Body of pancreas (tissue), 4 donors: ENCODE results near the gene MAP3K2. TPM values are rescaled to one million over a fixed set of nuclear protein-coding genes. Genes with fewer than 3 reads are reported as not detected.

ENCODE experiments used
- ATAC-seq: fragments of 150-250 bp; one replicate; pipeline ENCODE4 v1.9.1; 2016
- DNase-seq, 4 donors: peaks; one replicate each; pipeline ENCODE4 v3.0.0-alpha.2; 2019
- H3K27ac ChIP-seq, 4 donors: fragments of 200-600 bp; sonication (generic); 1 replicate in 3 of 4; 2 replicates in 1 of 4; pipeline versions ENCODE4 v1.5.1 to v1.6.1; 2016 to 2019; ENCODE audit warnings: mild to moderate bottlenecking in 1 of 4, mixed read lengths in 1 of 4, moderate library complexity in 1 of 4
- H3K27me3 ChIP-seq, 2 donors: fragments of 200-600 bp; sonication (generic); one replicate each; pipeline ENCODE4 v1.6.0; 2016; ENCODE audit warnings: mild to moderate bottlenecking in 1 of 2
- H3K36me3 ChIP-seq, 2 donors: fragments of 200-600 bp; sonication (generic); replicated peaks in 1 of 2; 2 replicates each; pipeline ENCODE4 v1.5.1; 2016; ENCODE audit warnings: low read depth in 2 of 2; ENCODE audit not compliant: insufficient read depth in 1 of 2
- H3K4me1 ChIP-seq: fragments of 200-600 bp; sonication (generic); one replicate; pipeline ENCODE4 v1.6.0; 2016
- H3K4me3 ChIP-seq, 2 donors: fragments of 200-600 bp; sonication (generic); 1 replicate in 1 of 2; 2 replicates in 1 of 2; pipeline ENCODE4 v1.5.1; 2016 to 2019
- H3K9me3 ChIP-seq, 3 donors: fragments of 200-600 bp; sonication (generic); 1 replicate in 2 of 3; 2 replicates in 1 of 3; pipeline ENCODE4 v1.5.1; 2016
- CTCF ChIP-seq, 7 experiments: fragments of 450-650 bp in 4 of 7; fragments of 200-600 bp in 3 of 7; sonication (generic) in 3 of 7; IDR thresholded peaks; one replicate each; pipeline ENCODE4 v1.5.1; 2016 to 2019; ENCODE audit warnings: antibody characterized with exemption in 7 of 7
- POLR2A ChIP-seq, 3 donors: fragments of 450-650 bp; IDR thresholded peaks; one replicate each; pipeline ENCODE4 v1.6.1; 2016; ENCODE audit warnings: antibody characterized with exemption in 3 of 3, mild to moderate bottlenecking in 2 of 3
- WGBS, 2 donors: methylation state at CpG; one replicate each; pipeline ENCODE4 v1.1.5; 2017; 5-methylcytosine and 5-hydroxymethylcytosine counted together
- intact Hi-C: fragments of 100-400 bp; cut with DNase I; formaldehyde crosslinking; loops from one replicate; pipeline ENCODE4 v1.15.1; 2023
- total RNA-seq, 2 donors: library from RNA; depleted of rRNA; stranded (reverse); fragments of >200 nt; gene quantifications; one replicate each; pipeline ENCODE4 v1.1.0, GENCODE V29; 2016

MAP3K2 gene
- total RNA-seq, 2 donors from 2014 or later, result 27.8 to 35.3 TPM

- intact Hi-C loops, result no loop called here
- H3K27ac ChIP-seq, result peak within 1 kb of the TSS in 3 of 4 donors; percentile 55 to 76 (median 73)
- 1% methylated on average over 14 to 51 of the region's 55 CpGs for WGBS, 2 donors
- H3K4me1 ChIP-seq, result peaks cover 20% of the 10 kb centered on the region
- peaks cover 5 to 14% of the 10 kb centered on the region in 2 donors for H3K36me3 ChIP-seq
- peak; percentile 74 to 80 (median 77) for DNase-seq
- TF ChIP-seq CTCF (IDR thresholded peaks at IDR 0.05) (no peak), POLR2A (IDR thresholded peaks at IDR 0.05) (peak; percentile 30 to 67 (median 65))
- peak within 1 kb of the TSS; percentile 88 to 98 for H3K4me3 ChIP-seq
- H3K27me3 ChIP-seq, result no peaks in the 10 kb centered on the region
- peak; percentile 88 for ATAC-seq
- H3K9me3 ChIP-seq, result no peaks in the 10 kb centered on the region
Measured at GRCh38 chr2:127293748-127294562, 93.8 kb downstream of the MAP3K2 start, which contains the start of gene ERCC3. ERCC3 (minus strand) TSS chr2:127294144; CDS start chr2:127294081, 63 bp downstream.

GRCh38 chr2:127293386-127293747 is 94.4 kb downstream of the MAP3K2 start:
- intact Hi-C loops, result no loop called here
- peak overlapping the region in 3 of 4 donors; percentile 55 to 76 (median 73) for H3K27ac ChIP-seq
- DNase-seq (no peak), ATAC-seq (no peak)
- H3K36me3 ChIP-seq, result peaks cover 5 to 14% of the 10 kb centered on the region in 2 donors
- TF ChIP-seq CTCF (IDR thresholded peaks at IDR 0.05) (no peak), POLR2A (IDR thresholded peaks at IDR 0.05) (no peak)
- H3K4me3 ChIP-seq, result peak overlapping the region; percentile 88 to 98
- H3K9me3 ChIP-seq, result no peaks in the 10 kb centered on the region
- H3K27me3 ChIP-seq, result no peaks in the 10 kb centered on the region
- 5 to 15% methylated on average over 11 to 13 of the region's 13 CpGs for WGBS, 2 donors
- peaks cover 20% of the 10 kb centered on the region for H3K4me1 ChIP-seq

GRCh38 chr2:127288274-127288673 is 99.5 kb downstream of the MAP3K2 start:
- peaks cover 9% of the 10 kb centered on the region for H3K4me1 ChIP-seq
- H3K27ac ChIP-seq, result no peak overlapping the region
- WGBS, 2 donors, result 93 to 94% methylated on average over 3 of the region's 3 CpGs
- no peak overlapping the region for H3K4me3 ChIP-seq
- TF ChIP-seq POLR2A (IDR thresholded peaks at IDR 0.05), result no peak
- no peak for TF ChIP-seq CTCF (IDR thresholded peaks at IDR 0.05)
- H3K27me3 ChIP-seq, result no peaks in the 10 kb centered on the region
- intact Hi-C loops, result no loop called here
- DNase-seq, result no peak
- H3K9me3 ChIP-seq, result no peaks in the 10 kb centered on the region
- ATAC-seq, result no peak
- H3K36me3 ChIP-seq, result peaks cover 5 to 41% of the 10 kb centered on the region in 2 donors

- Histone ChIP-seq H3K27ac (no peak overlapping the region), H3K4me3 (no peak overlapping the region), H3K27me3 (no peaks in the 10 kb centered on the region), H3K9me3 (no peaks in the 10 kb centered on the region), H3K4me1 (no peaks in the 10 kb centered on the region), H3K36me3 (peaks cover 0 to 29% of the 10 kb centered on the region in 2 donors)
- 92 to 100% methylated on average over 2 of the region's 2 CpGs for WGBS, 2 donors
- ATAC-seq (no peak), DNase-seq (no peak)
- TF ChIP-seq CTCF (IDR thresholded peaks at IDR 0.05), result no peak
- intact Hi-C loops, result no loop called here
Measured at GRCh38 chr2:127283275-127283674, 104.5 kb downstream of the MAP3K2 start.
